ENCODE results near the gene LRRC25.
A peak's percentile ranks its signal among the peaks of the same experiment; 100 is the strongest.

Gene LRRC25

GRCh38 chr19:18423258-18424020 is 26.0 kb upstream of the LRRC25 start:
- H3K4me3 ChIP-seq (replicated peaks in 1 of 2; ENCODE audit: low read depth in 2 of 2, low read length in 2 of 2), result no peak overlapping the region
- no peak for DNase-seq (ENCODE audit: low read depth in 2 of 2)
- TF ChIP-seq, protein P1, sequence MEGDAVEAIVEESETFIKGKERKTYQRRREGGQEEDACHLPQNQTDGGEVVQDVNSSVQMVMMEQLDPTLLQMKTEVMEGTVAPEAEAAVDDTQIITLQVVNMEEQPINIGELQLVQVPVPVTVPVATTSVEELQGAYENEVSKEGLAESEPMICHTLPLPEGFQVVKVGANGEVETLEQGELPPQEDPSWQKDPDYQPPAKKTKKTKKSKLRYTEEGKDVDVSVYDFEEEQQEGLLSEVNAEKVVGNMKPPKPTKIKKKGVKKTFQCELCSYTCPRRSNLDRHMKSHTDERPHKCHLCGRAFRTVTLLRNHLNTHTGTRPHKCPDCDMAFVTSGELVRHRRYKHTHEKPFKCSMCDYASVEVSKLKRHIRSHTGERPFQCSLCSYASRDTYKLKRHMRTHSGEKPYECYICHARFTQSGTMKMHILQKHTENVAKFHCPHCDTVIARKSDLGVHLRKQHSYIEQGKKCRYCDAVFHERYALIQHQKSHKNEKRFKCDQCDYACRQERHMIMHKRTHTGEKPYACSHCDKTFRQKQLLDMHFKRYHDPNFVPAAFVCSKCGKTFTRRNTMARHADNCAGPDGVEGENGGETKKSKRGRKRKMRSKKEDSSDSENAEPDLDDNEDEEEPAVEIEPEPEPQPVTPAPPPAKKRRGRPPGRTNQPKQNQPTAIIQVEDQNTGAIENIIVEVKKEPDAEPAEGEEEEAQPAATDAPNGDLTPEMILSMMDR (IDR thresholded peaks at IDR 0.05; ENCODE audit: low read depth, low read length), result no peak

GRCh38 chr19:18422530-18423191 is 25.2 kb upstream of the LRRC25 start:
- DNase-seq (ENCODE audit: low read depth in 2 of 2), result no peak
- TF ChIP-seq, protein P1 (IDR thresholded peaks at IDR 0.05; ENCODE audit: low read depth, low read length), result no peak

GRCh38 chr19:18421371-18421959 is 24.0 kb upstream of the LRRC25 start:
- DNase-seq (ENCODE audit: low read depth in 2 of 2), result no peak
- H3K4me3 ChIP-seq (replicated peaks in 1 of 2; ENCODE audit: low read depth in 2 of 2, low read length in 2 of 2), result peak overlapping the region in 1 of 2 donors; percentile 77
- TF ChIP-seq, protein P1 (IDR thresholded peaks at IDR 0.05; ENCODE audit: low read depth, low read length), result no peak

More at GRCh38 chr19:18422530-18423191, 25.2 kb upstream of the LRRC25 start:
- H3K4me3 ChIP-seq (replicated peaks in 1 of 2; ENCODE audit: low read depth in 2 of 2, low read length in 2 of 2), result no peak overlapping the region

GRCh38 chr19:18420930-18421329 is 23.5 kb upstream of the LRRC25 start:
- peak overlapping the region; percentile 77 to 83 for H3K4me3 ChIP-seq (replicated peaks in 1 of 2; ENCODE audit: low read depth in 2 of 2, low read length in 2 of 2)
- TF ChIP-seq, protein P1 (IDR thresholded peaks at IDR 0.05; ENCODE audit: low read depth, low read length), result no peak
- no peak for DNase-seq (ENCODE audit: low read depth in 2 of 2)

GRCh38 chr19:18419699-18420460 is 22.5 kb upstream of the LRRC25 start:
- H3K4me3 ChIP-seq (replicated peaks in 1 of 2; ENCODE audit: low read depth in 2 of 2, low read length in 2 of 2), result peak overlapping the region; percentile 77 to 83
- TF ChIP-seq, protein P1 (IDR thresholded peaks at IDR 0.05; ENCODE audit: low read depth, low read length), result no peak
- DNase-seq (ENCODE audit: low read depth in 2 of 2), result no peak

- TF ChIP-seq, protein P1 (IDR thresholded peaks at IDR 0.05; ENCODE audit: low read depth, low read length), result no peak
- peak within 1 kb of the TSS; percentile 77 to 83 for H3K4me3 ChIP-seq (replicated peaks in 1 of 2; ENCODE audit: low read depth in 2 of 2, low read length in 2 of 2)
- DNase-seq (ENCODE audit: low read depth in 2 of 2), result peak; percentile 79 to 89
These were observed 21.8 kb upstream of the LRRC25 start, which contains the start of gene SSBP4 for GRCh38 chr19:18419195-18419698. Gene SSBP4, plus strand, starts transcription at chr19:18419398. Its CDS starts 251 bp downstream, at chr19:18419649.

Measured in cardiac fibroblast (primary cell).